HG03280 (cell line): ENCODE measurements around the gene UCKL1.
"Not testable (repeated sequence)": the region's sequence is repeated elsewhere in the genome, so short reads cannot be mapped to it uniquely, and the experiment has no call there.

ENCODE experiments used
- ATAC-seq: cut with Tn5 transposase; IDR thresholded peaks from one replicate; pipeline ENCODE4 v1.9.1; 2021; ENCODE audit warnings: mild to moderate bottlenecking, moderate library complexity; ENCODE audit not compliant: unreplicated experiment

The UCKL1 gene

DNA sequence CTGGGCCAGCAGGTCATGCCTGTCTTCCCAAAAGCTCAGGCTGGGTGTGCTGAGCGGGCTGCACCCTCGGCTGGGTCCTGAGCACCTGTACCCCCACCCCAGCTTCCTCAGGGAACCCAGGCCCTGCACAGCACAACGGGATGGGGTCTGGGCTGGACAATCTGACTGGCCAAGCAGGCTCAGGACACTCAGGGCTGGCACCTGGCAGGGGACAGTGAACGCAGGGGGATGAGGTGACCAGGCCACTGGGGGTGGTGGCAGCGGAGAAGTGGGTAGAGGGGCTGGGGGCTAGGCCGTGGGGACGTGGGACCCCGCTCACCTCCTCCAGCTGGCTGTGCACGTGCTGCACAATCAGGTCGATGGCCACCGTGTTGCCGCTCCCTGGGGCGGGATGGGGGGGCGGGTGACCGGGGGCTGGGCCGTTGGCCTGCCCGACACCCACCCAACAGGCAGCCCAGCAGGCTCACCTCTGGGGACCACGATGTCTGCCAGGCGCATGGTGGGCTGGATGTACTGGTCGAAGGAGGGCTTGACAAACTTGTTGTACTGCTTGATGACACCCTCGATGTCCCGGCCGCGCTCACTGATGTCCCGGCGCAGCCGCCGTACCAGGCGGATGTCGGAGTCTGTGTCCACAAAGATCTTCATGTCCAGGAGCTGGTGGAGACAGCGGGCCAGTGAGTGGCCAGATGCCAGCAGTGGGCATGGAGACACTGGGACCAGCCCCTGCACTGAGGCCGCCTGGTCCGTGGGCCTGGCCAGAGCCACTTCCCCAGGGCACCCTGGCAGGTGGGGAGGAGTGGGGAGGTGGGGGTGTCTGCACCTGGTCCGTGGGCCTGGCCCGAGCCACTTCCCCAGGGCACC, 11.9 kb downstream of the UCKL1 start:
- ATAC-seq: no peak

DNA sequence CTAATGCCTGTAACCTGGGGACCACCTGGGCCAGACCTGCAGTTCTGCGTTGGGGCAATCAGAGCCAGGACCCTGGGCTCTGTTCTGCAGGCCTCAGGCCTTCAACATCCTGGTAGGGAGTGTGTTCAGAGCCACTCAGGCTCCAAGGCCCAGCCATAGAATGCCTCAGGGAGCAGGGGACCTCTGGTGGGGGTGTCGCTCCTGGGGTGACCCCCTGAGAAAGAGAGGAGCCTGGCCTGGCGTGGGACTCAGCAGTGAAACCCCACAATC, 12.5 kb downstream of the UCKL1 start:
- ATAC-seq: no peak

DNA sequence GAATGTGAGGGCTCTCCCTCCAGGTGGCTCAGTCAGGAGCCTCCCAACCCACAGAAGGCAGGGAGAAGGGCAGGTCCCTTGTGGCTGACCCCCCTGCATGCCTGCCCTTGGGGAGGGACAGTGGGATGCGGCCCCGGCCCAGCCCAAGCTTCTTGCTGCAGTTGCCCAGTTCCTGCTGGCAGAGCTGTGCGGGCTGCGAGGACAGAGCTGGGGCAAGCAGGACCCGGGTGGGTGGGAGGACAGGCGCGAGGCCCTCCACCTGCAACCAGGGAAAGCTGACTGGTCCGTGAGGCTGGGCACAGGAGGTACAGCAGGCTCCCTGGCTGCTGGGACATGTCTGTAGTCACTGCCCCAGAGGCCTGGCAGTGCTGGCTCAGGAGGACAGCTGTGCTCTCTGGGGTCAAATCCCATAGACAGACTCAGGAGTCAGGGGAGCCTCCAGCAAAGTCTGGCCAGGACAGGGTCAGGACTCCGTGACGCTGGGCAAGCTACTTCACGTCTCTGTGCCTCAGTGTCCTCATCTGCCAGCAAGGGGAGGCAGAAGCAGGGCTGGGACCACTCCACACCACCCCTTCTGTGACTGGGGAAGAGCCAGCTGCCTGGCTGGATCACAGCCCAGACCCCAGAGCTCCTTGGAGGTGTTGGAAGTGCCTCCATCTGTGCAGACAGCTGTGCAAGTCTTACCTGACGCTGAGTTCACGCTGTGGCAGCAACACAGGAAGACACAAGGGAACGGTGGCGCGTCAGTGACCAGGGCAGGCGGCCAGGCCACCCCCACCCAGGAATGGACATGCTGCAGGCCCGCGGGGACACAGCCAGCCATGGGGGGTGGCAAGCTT, 13.0 kb downstream of the UCKL1 start:
- no peak for ATAC-seq

DNA sequence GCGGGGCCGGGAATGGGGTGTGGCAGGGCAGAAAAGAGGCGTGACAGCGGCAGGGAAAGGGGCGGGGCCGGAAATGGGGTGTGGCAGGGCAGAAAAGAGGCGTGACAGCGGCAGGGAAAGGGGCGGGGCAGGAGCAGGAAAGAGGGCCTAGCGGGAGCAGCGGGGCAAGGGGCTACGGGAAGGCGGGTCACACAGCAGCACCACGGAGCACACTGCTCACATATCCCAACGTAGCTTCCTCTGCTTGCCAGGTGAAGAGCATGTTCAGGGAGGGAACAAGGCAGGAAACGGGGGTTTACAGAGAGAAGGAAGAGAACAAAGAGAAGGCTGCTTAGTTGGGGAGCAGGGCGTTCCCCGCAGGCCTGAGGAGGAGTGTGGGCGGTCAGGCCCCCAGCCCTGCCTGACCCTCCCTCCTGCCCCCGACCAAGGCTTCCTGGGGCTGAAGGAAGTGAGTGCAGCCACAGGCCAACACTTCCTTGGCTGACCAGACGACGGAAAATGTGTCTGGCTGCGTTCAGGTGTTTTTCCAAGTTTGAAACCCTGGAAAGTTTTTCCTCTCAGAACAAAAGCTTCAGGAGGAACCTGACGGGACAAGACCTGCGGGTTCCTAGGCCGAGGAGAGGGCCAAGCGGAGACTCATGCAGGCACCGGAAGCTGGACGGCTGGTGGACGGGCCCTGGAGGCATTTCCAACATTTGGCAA, 13.8 kb downstream of the UCKL1 start:
- ATAC-seq: no peak

DNA sequence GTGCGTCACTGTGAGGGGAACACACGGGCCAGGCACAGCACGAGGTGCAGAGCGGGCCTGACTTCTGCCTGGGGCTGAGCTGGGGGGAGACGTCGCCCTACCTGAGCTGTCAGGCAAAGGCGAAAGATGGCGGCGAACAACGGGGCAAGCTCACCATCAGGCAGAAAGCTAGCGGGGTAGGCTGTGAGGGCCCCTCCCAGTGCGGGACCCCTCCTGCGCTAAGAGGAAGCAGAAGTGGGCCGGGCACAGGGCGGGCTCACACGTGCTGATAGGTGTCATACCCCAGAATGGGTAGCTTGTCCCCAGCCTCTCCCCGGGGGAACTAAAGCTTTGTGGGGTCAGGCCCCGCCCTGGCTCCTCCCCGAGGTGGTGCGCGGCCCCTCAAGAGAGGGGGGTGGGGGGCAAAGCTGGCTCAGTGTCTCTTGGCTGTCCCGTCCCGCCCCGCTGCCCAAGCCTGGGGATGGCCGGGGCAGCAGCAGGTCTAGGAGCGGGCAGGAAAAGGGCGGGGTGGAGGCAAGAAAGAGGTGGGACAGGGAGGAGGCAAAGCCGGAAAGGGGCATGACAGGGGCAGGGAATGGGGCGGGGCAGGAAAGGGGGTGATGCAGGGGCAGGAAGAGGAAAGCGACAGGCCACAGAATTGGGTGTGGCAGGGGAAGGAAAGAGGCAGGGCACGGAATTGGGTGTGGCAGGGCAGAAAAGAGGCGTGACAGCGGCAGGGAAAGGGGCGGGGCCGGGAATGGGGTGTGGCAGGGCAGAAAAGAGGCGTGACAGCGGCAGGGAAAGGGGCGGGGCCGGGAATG, 14.7 kb downstream of the UCKL1 start:
- no peak for ATAC-seq

DNA sequence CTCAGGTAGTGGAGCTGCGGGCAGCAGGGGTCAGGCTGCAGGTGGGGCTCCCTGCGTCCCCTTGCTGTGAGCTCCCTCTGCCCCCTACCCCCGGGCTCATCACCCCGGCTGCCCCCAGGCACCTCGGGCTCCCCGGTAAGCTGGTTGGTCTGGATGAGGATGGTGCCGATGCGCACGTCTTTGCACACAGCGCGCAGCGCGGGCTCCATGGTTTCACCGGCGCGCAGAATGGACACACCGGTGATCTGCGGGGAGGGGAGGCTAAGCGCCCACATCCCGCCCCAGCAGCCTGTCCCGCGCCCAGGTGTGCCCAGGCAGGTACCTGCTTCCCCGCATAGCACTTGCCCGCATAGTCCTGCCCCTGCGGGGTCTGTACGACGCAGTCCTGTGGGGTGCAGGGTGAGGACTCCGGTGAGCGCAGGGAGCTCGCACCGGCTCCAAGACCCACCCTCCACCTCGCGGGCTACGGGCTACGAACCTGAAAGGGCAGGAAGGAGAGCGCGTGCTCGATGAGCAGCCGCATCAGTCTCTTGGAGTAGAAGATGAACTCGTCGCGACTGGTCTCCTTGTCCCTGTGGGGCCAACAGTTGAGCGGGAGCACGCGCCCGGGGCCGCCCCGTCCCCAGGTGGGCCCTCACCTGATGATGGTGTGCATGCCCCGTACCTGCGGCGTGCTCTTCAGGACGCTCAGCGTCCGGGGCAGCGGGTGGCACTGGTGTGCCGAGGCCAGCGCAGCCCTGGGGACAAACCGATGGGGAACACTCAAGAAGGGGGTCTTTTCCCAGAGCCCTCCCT, 15.5 kb downstream of the UCKL1 start:
- no peak for ATAC-seq

DNA sequence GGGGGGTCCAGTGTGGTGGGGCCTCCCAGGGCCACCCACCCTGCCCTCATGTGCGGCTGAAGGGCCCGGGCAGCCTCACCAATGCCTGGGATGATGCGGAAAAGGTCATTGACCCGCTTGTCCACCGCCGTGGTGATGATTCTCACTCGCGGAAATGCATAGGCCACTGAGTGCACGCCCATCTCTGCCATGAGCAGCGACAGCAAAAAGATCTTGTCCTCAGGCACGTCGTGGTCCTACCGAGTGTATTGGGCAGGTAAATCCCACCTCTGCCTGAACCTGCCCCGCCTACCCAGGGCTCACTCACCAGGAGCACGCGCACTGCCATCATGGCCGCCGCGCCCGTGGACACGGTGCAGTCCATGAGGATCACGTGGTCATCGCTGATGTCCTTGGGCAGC, 16.1 kb downstream of the UCKL1 start:
- no peak for ATAC-seq

DNA sequence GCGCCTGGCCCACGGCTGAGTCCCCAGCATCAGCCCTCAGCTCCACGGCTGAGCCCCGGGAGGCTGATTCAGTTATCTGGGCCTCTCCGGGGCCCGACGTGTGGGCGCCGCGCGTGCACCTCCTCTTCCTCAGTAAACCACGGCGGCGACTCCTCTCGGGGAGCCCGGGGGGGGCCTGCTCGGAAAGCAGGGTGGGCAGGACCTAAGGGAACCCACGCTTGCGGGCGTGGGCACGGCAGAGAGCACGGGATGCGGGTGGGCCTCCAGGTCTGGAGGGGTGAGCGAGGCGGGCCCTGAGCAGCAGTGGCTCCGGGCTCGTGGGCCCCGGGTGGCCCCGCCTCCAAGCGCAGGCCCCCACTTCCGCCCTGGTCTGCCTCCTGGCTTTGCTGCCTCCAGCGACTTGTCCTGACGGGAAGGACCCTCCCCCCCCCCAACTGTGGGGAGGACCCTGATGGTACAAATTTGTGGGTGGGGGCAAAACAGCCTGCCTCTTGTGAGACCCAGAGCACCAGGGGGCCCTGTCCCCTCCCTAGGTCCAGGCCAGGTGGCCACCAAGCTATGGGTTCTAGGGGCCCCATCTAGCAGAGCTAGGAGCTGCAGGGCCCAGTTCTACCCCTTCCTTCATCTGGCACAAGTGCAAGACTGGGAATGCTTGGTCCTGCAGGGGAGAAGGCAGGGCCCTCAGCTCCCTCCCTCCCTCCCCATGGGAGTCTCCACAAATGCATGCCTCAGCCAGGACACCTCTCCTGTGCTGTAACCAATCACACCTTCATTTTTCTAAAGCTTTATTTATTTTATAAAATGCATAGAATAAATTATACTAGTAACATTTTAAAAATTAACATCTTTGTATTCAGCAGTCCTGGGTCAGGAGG, 16.9 kb downstream of the UCKL1 start:
- ATAC-seq: no peak

DNA sequence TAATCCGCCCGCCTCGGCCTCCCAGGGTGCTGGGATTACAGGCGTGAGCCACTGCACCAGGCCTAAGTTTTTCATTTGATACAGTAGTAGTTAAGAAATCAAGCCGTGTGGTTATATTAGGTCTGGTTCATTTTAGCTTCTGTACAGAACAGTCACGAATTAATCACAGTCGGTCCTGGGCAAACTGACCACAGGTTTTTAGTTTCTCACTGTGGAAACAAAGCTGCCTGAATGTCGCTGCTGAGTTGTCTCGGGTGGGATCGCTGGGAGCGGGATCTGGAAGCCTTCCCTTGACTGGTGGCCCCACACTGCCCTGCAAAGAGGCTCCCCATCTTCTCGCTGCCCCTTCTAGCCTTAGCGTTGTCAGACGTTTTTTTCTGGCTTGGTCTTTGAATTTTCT, 18.6 kb downstream of the UCKL1 start:
- no peak for ATAC-seq

DNA sequence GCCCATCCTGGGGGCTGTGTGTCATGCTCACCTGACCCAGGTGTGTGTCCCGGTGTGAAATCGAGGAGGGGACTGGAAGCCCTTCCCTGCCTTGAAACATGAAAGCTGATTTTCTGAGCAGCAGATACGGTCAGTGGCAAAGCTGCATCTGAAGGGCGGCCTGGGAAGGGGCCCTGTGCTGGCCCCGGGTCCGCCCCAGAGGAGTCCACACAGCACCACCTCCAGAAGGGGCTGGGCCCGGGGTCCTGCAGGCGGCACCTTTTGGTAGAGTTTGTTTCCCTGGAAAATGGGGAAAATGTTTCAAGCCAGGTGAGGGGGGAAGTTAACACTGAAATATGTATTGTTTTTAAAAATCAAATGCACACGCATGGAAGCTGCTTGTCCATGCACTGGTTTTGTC, 20.8 kb downstream of the UCKL1 start:
- no peak for ATAC-seq

DNA sequence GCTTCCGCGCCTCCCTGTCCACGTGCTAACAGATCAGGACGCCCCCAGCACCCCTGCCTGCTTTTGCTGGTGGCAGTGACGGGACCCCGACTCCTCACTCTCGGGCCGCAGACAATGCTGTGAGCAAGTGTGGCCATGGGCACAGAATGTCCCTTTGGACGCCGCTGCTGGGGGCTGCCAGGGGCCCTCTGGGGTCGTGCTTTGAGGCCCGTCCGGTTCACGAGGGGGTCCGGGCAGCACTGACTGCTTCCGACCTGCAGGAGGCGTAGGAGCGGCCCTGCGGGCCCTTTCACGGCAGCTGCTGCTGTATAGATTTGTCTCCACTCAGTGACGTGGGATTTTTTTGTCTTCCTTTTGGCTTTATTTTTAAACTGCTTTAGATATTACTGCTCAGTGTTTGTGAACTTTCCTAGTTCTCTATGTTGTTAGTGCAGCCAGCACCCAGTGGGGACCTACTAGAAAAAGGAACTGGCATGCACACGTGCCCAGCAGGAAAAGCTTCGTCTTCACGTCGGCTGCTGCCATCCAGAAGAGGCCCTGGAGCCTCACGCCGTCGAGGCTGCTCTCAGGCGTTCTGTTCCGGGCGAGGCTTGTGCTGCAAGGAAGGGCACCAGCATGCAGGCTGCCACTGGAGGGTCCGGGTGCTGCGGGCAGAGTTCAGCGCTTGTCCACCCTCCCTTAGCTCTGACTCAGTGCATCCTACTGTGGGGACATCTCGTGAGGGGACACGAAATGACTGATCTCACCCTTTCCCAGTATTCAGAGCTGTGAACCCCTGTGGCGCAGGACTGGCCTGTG, 21.7 kb downstream of the UCKL1 start:
- no peak for ATAC-seq

DNA sequence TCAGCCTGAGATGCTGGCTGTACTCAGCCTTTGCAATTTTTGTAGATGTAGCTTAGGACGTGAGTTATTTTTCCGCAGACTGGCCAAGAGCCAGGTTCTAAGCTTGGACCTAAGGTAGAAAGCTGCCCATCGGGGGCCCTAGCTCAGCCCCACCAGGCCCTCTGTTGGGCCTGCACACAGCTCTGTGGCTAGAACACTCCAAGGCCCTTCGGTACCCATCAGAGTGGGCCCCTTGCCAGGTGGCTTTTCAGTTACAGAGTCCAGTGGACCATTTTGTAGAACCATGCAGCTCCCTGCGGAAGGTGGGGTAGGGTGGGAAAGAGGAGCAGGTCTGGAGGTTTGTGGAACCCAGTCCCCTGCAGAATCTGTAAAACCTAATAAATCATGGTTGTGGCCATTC, 22.6 kb downstream of the UCKL1 start:
- no peak for ATAC-seq

DNA sequence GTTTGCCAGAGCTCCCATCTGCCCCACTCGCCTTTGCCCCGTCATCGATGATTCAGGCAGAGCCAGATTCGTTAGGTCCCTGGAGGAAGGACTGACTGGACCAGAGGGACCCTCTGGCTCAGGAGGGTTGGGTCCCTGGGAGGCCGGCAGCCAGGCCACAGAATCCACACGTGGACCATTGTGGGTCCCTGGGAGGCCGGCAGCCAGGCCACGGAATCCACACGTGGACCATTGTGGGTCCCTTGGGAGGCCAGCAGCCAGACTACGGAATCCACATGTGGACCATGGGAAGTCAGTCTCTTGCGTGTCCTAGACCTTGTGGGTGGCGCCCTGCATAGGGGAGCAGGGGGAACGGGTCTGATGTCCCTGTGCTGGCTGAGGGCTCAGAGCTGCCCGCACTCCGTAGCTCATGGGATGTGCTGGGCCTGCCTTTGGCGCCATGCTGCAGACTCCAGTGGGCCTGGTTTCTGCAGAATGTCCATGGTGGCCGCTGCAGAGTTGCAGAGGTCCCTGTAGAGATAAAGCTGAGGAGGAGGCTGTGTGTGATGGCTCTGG, 23.5 kb downstream of the UCKL1 start:
- ATAC-seq: no peak

DNA sequence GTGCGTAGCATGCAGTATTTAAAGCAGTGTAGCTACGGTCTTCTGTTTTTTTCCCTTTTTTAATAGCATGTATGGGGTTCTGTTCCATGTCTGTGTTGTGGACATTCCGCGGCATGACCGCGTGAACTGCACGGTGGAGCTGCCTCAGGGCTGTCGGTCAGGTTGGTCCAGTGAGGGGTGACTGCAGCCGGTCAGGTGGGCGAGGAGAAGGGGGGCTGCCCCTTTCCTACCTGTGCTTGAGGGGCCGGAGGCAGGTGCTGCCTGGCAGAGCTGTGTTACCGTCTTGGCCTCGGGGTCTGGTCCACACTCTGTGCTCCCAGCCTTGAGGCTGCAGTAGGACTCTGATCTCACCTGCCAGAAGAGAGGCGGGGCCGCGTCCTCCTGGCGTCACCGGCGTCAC, 24.5 kb downstream of the UCKL1 start:
- ATAC-seq: no peak

DNA sequence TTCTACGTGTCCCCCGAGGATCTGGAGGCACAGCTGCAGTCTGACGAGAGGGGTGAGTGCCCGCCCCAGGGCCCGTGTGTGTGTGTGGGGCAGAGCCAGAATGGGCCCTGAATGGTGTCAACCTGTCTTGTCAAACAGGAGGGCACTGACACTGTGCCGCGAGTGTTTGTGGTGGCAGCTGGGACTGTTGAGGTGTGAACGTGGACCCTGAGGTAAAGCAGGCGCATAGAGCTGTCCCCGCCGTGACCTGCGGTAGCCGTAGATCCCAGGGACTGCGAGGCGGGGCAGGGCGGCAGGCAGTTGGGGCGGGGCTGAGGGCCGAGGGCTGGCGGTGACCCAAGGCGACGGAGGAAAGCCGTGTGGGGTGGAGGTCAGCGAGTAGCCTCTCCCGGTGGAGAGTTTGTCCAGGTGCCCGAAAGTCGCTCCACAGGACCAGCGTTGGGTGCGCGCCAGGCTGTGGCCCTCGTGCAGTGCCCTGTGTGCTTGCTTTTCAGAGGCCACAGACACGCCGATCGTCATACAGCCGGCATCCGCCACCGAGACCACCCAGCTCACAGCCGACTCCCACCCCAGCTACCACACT, 25.2 kb downstream of the UCKL1 start:
- no peak for ATAC-seq

DNA sequence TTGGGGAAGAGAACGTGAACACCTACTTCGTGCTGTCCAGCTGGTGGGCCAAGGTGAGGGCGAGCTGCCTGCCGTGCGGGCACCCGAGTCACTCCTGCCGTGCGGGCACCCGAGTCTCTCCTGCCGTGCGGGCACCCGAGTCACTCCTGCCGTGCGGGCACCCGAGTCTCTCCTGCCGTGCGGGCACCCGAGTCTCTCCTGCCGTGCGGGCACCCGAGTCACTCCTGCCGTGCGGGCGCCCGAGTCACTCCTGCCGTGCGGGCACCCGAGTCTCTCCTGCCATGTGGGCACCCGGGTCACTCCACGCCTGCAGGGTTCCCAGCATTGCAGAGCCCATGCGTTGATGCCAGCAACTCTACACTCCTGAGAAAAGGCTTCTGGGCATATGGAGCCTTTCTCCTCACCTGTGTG, 26.7 kb downstream of the UCKL1 start:
- ATAC-seq: not testable (repeated sequence)

DNA sequence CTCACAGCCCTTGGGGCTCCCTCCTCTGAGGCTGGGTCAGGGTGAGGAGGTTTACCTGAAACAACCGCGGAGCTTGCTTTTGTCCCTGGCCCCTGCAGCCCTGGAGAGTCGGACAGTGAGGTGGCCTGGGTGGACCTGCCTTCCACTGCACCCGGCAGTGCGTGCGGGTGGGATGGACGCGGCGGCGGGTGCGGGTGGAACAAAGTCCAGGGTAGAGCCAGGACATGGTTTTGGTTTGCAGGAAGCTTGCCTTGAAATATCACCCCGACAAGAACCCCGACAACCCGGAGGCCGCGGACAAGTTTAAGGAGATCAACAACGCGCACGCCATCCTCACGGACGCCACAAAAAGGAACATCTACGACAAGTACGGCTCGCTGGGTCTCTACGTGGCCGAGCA, 27.1 kb downstream of the UCKL1 start:
- ATAC-seq: no peak

DNA sequence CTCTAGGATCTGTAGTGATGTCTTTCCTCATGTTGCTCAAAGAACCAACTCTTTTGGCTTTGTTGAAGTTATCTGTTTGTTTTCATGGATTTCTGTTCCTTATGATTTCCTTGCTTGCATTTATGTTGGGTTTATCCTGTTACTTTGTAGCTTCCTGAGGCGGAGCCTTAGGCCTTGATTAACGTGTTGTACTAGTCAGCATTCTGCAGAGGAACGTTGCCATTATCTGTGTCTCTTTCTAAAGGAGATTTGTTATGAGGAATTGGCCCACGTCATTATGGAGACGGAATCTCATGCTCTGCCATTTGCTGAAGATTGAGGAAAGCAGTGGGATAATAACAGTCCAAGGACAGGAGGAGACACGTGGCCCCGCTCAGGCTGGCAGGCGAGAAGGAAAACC, 29.9 kb downstream of the UCKL1 start:
- no peak for ATAC-seq
